HS-5 (cell line): ENCODE results near the gene PDIA6.

ENCODE experiments used
- DNase-seq: peaks from one replicate; pipeline ENCODE4 v3.0.0-alpha.2; 2012; ENCODE audit warnings: low read depth

Gene PDIA6

DNA sequence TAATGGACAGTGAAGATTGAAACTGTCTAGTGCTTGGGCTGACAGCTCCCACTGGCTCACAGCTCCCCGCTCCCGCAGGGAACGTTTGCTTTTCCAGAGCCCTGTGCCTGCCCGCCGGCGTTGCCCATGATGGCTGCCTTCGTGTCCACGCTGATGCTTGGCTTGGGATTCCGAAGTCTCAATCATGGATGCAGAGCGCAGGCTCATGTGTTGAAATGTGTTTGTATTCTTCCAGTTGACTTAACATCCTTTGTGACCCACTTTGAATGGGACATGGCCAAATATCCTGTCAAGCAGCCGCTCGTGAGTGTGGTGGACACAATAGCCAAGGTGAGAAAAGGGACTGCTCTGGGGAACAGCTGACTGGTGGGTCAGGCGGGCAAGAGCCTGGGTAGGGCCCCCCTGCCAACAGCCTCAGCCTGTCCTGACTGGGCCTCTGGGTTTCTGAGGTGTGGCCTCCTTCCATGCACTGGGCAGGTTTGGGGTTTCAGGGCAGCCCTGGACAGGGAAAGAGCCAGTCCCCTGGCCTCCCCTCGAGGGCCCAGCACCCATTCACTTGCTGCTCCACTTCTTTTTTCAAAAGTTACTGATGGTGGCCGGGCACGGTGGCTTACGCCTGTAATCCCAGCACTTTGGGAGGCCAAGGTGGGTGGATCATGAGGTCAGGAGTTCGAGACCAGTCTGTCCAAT is 48.3 kb downstream of the PDIA6 start:
- no peak for DNase-seq

- DNase-seq: no peak
Observed at GRCh38 chr2:10763461-10763800, 49.2 kb downstream of the PDIA6 start.

DNA sequence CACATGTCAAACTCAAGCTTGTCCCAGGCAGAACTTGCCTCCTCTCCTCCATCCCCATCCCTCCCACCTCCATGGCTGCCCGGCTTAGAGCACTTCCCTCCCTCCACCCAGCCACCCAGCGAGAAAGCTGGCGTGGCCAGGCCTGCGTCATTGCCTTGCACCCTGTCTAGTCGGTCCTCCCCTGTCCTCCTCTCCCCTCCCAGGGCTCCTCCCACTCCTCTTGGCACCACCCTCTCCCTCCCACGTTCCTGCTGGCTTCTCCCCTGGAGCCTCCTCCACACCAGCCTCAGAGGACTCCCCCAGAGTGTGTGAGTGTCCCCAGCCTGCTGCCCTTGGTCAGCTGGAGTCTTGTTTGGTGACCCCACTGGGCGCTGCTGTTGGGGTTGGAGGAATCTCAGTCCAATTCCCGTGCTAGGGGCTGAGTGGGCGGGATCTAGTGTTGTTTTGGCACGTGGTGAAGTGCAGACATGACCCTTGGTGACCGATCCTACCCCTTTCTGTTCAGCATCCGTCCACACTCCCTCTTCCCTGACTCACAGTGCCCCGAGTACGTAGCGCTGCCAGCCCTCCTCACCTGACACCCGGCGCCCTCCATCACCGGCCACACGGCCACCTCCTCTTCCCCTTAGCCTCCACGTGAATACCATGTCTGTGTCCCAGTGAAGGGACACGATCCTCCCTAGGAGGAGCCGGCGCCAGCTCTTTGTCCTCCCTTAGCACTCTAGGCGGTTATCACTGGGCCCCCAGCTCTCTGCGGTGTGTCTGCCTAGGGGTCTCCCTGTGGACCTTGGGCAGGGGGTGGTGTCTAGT is 49.7 kb downstream of the PDIA6 start:
- DNase-seq: no peak

DNA sequence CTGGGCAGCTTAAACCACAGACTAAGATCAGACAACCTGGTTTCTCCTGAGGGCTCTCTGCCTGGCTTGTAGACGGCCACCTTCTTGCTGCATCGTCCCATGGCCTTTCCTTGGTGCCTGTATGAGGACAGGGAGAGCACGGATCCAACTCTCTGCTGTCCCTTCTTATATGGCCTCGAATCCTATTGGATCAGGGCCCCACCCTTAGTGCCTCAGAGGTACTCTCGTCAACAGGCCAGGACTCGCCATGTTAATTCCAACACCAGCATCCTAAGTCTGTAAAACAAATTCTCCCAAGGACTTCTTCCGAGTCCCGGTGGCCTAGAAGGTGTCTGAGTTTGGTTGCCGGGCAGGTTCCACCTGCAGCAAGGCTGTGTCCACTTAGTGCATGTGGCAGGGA is 51.0 kb downstream of the PDIA6 start:
- no peak for DNase-seq

- no peak for DNase-seq
Observed at GRCh38 chr2:10760794-10761504, 51.6 kb downstream of the PDIA6 start.

DNA sequence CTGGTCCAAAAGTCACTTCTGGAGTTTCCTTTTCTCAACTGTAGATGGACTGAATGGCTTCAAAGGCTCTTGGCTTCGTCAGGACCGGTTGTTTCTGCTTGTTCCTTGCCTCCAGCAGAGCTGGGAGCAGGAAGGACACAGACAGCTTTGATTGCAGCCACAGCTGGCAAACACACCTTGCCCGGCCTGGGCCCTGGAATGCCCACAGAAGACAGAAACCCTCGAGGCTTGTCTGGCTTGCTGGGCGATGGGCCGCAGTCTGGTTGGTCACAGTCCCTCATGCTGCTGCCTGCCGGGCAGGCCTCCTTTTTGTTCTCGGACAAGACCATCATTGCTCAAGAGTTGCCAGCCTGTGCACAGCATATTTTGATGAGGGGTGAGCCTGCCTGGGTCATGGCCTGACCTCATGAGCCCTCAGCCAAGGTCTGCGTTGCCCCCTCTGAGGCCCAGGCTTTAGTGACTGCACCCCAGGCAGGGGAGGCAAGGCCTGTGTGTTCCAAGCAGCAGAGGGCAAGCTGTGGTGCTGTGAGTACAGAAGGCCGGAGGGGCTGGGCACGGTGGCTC is 53.4 kb downstream of the PDIA6 start:
- no peak for DNase-seq

DNA sequence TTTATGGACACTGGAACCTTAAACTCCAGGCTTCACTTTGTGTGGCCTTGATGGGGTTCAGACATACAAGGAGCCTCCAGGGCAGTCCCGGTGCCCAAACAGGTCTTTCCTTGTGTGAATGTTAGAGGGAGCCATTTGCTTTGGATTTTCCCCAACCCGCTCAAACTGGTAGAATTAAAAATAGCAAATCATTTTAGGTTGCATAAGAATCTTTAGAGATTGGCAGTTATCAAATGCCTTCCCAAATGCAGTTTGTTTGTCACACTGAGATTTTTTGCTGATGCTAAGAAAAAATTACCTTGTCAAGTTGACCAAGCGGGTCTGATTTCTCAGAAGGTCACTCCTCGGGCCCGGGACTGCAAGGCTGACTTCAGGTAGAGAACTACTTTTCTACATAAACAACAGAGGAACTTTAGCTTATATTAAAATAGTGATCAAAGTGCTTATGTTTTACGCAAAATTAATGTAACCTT is 54.7 kb downstream of the PDIA6 start:
- no peak for DNase-seq

GRCh38 chr2:10755621-10756020 is 57.0 kb downstream of the PDIA6 start:
- DNase-seq: no peak

DNA sequence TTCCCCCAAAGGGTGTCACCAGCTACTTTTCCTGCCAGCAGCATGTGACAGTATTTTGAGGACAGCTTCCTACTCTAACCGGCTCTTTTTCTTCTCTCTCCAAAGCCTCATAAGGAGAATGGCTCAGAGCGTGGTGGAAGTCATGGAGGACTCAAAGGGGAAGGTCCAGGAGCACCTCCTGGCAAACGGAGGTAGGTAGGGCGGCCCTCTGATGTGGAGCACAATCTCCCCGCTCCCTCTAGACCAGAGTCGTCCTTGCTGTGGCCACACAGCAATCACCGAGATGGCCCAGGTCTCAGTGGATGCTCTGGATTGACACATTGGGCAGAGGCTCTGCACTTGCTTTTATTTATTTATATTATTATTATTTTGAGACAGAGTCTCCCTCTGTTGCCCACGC is 58.7 kb downstream of the PDIA6 start:
- DNase-seq: no peak

- DNase-seq: no peak
Observed at GRCh38 chr2:10753156-10753555, 59.4 kb downstream of the PDIA6 start.

DNA sequence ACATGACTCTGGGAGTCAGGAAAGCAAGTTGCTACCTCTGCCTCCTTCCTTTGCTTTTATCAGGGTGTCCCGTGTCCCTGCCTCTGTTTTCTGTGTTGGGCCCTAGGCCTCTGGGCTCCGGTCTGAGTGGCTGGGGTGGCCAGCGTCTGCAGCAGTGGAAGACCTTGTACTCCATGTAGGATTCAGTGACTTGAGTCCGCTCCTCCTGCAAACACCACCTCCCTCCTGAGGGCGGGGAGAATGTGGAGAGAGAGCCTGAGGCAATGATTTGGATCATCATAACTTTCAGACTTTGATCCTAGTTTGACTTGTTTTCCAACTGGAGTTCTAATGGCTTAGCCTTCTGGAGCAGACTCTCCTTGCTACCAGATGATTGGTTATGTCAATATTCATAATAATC is 60.3 kb downstream of the PDIA6 start:
- DNase-seq: no peak

GRCh38 chr2:10750610-10751009 is 62.0 kb downstream of the PDIA6 start:
- no peak for DNase-seq

DNA sequence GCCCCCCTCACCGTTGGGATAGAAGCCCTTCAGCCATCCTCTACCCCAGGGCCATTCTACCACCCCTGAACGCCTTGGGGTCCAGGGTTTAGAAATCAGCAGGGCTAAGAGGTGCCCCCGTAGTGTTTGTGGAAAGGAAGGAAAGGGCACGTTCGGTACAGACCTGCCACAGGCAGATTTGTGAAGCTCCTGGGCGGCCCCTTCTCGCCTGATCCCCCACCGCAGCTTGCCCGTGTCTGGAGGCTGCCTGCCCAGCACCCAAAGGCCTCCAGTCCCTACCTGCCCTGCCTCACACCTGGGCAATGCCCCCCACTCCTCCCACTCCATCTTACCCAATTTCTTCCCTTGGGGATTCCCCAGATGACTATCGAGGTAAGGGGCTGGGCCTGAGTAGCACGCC is 69.9 kb downstream of the PDIA6 start:
- no peak for DNase-seq

DNA sequence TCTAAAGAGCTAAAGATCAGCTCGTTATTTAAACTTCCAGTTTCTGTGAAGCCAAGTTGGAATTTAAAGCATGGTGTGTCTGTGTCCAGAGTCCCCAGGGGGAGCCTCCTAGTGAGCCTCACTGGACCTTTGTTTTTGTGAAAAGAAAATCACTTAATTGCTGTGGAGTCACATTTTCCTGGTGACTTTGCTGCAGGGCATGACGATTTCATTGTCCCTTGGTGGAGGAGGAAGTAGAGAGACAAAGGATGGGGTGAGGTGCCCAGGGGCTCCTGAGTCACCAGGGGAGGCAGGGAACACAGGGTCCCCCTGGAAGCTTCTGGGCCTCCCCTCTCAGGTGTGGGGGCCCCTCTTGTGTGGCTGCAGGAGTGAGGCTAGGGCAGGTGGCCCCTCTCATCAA is 71.4 kb downstream of the PDIA6 start:
- DNase-seq: no peak

GRCh38 chr2:10740226-10740625 is 72.4 kb downstream of the PDIA6 start:
- no peak for DNase-seq

- DNase-seq: no peak
Observed at GRCh38 chr2:10738192-10738591, 74.4 kb downstream of the PDIA6 start.

DNA sequence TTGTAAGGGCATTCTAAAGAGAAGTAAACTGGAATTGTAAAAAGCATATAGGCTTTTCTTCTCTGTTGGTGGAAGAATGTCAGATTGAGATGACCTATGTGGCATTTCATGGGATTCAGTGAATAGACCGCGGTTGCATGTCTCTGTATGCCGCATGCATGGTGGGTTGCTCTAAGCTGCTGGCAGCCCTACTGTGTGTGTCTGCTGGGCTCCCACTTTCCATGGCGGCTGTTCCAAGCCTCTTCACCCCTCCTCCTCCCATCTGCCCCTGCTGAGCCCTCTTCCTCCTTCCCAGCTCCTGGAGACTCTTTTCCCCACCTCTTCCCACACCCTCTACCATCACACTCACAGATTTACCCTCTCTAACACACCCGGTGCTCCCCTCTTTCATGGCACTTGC is 78.6 kb downstream of the PDIA6 start:
- no peak for DNase-seq

- no peak for DNase-seq
Observed at GRCh38 chr2:10733566-10733925, 79.0 kb downstream of the PDIA6 start.
